Measurements from ENCODE around the gene KLK11.

GRCh38 chr19:50980208-50980607 is 46.2 kb downstream of the KLK11 start:
- TF ChIP-seq CTCF (IDR thresholded peaks at IDR 0.05; ENCODE audit: insufficient read depth, low read depth, low read length) (no peak), EZH2 (IDR thresholded peaks at IDR 0.05; ENCODE audit: insufficient read depth, low read length) (no peak)
